ENCODE measurements around the gene KDM4B. TPM values are rescaled to one million over a fixed set of nuclear protein-coding genes. Genes with fewer than 3 reads are reported as not detected.

The KDM4B gene
- total and polyA plus RNA-seq, 4 experiments from 2014 or later = 3.2 to 50.4 (median 29.9) TPM

DNA sequence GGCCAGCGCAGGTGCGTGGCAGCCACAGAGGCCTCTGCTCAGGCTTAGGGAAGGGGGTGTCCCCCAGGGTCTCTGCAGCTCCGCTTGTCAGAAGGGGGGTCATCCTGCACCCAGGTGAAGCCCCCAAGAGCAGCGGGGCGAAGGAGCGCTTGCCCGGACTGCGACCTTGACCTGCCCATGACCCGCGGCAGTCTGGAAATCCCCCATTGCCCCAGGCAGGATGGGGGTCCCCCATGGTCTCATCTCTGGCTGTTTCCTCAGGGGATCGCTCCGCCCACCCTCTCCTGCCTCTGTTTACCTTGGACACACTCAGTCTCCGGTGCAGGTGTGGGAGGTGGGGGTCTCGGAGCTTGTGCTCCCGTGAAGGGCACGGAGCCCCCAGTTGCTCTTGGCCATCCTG is 82.7 kb downstream of the KDM4B start:
- H3K36me3 Mint-ChIP-seq = peaks cover 7 to 17% of the 10 kb centered on the region in 2 donors
- no peaks in the 10 kb centered on the region for H3K27me3 ChIP-seq (ENCODE audit: insufficient read depth, low read length)
- H3K4me3 Mint-ChIP-seq = no peak overlapping the region
- ChIA-PET POLR2A (ENCODE audit: partially characterized antibody) (no interaction called here), CTCF (ENCODE audit: partially characterized antibody) (interaction anchor here (1.9 kb wide), 1 partner anchor 102 kb away, joined by 6 read pairs; no protein-coding TSS in a partner anchor)
- H3K4me3 ChIP-seq (ENCODE audit: low read length in 2 of 2) = no peak overlapping the region
- no peak for DNase-seq
- H3K9me3 Mint-ChIP-seq = no peaks in the 10 kb centered on the region
- H3K4me1 ChIP-seq (ENCODE audit: insufficient read depth, low read length) = peaks cover 4% of the 10 kb centered on the region
- intact Hi-C loops (cut with micrococcal nuclease) = no loop called here
- H3K27me3 Mint-ChIP-seq = no peaks in the 10 kb centered on the region
- H3K27ac Mint-ChIP-seq = no peak overlapping the region
- no peaks in the 10 kb centered on the region for H3K9me3 ChIP-seq (ENCODE audit: control insufficient read depth in 1 of 2, low read length in 2 of 2)
- H3K36me3 ChIP-seq (ENCODE audit: insufficient read depth, low read length) = no peaks in the 10 kb centered on the region
- H3K4me1 Mint-ChIP-seq = peaks cover 0 to 5% (median 1%) of the 10 kb centered on the region in 4 donors
- no peak overlapping the region for H3K27ac ChIP-seq (ENCODE audit: low read depth, low read length)

DNA sequence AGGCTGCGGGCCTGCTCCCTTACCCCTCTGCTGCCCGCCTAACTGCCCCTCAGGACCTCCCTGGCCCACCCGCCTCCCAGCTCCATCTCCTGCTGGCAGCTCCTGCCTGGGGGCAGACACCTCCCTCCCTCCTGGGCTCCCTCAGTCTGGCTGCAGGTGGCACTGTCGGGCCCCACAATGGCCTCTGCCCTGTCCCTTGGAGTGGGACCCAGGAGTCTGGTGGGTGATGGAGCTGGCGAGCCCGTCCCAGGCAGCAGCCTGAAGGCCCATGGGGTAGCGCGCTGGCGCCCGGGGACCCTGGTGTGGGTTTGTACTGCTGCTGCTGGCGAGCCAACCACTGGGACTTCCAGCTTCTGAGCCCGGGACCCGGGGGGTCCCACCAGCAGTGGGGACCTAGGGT is 83.6 kb downstream of the KDM4B start:
- peaks cover 4% of the 10 kb centered on the region for H3K36me3 ChIP-seq (ENCODE audit: insufficient read depth, low read length)
- POLR2A ChIA-PET (ENCODE audit: partially characterized antibody) = no interaction called here
- Mint-ChIP-seq H3K4me3 (no peak overlapping the region), H3K9me3 (no peaks in the 10 kb centered on the region), H3K36me3 (peaks cover 8 to 22% of the 10 kb centered on the region in 2 donors), H3K27me3 (no peaks in the 10 kb centered on the region), H3K27ac (no peak overlapping the region), H3K4me1 (peaks cover 0 to 5% (median 3%) of the 10 kb centered on the region in 4 donors)
- H3K4me1 ChIP-seq (ENCODE audit: insufficient read depth, low read length) = peaks cover 4% of the 10 kb centered on the region
- no peaks in the 10 kb centered on the region for H3K27me3 ChIP-seq (ENCODE audit: insufficient read depth, low read length)
- intact Hi-C loops (cut with micrococcal nuclease) = no loop called here
- no peak overlapping the region for H3K27ac ChIP-seq (ENCODE audit: low read depth, low read length)
- no peaks in the 10 kb centered on the region for H3K9me3 ChIP-seq (ENCODE audit: control insufficient read depth in 1 of 2, low read length in 2 of 2)
- CTCF ChIA-PET (ENCODE audit: partially characterized antibody) = interaction anchor here (1.9 kb wide), 1 partner anchor 101 kb away, joined by 6 read pairs; no protein-coding TSS in a partner anchor
- H3K4me3 ChIP-seq (ENCODE audit: low read length in 2 of 2) = no peak overlapping the region
- DNase-seq = no peak

DNA sequence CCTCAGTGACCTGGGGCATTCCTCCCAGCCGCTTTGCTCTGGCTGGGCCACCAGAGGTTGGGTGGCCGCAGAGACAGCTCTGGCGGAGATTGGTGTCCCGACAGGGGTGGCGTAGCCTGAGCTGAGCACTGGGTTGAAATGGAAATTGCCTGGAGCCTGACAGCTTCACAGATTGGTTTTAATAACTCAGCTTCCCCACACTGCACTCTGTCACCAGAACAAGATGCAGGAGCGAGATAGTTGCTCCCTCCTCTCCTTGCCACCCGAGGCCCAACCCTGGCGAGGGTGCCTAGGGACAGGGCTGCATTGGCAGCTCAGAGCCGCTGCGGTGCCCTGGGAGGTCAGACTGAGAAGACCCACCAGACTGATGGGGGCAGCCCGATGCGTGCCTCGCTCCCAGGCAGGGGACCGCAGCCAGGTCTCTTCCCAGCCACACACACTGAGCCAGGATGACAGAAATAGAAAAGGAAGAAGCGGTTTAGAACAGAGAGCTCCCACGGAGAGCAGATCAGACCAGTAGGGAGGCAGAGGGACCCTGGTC is 84.1 kb downstream of the KDM4B start:
- no peak overlapping the region for H3K27ac Mint-ChIP-seq
- no peak overlapping the region for H3K4me3 Mint-ChIP-seq
- Histone ChIP-seq H3K27ac (ENCODE audit: low read depth, low read length) (no peak overlapping the region), H3K4me1 (ENCODE audit: insufficient read depth, low read length) (peaks cover 2% of the 10 kb centered on the region), H3K4me3 (ENCODE audit: low read length in 2 of 2) (no peak overlapping the region), H3K27me3 (ENCODE audit: insufficient read depth, low read length) (no peaks in the 10 kb centered on the region), H3K36me3 (ENCODE audit: insufficient read depth, low read length) (peaks cover 6% of the 10 kb centered on the region), H3K9me3 (ENCODE audit: control insufficient read depth in 1 of 2, low read length in 2 of 2) (no peaks in the 10 kb centered on the region)
- ChIA-PET POLR2A (ENCODE audit: partially characterized antibody) (no interaction called here), CTCF (ENCODE audit: partially characterized antibody) (no interaction called here)
- intact Hi-C loops (cut with micrococcal nuclease) = no loop called here
- no peaks in the 10 kb centered on the region for H3K9me3 Mint-ChIP-seq
- H3K27me3 Mint-ChIP-seq = no peaks in the 10 kb centered on the region
- H3K36me3 Mint-ChIP-seq = peaks cover 10 to 25% of the 10 kb centered on the region in 2 donors
- no peak for DNase-seq
- H3K4me1 Mint-ChIP-seq = peaks cover 0 to 6% (median 2%) of the 10 kb centered on the region in 4 donors

DNA sequence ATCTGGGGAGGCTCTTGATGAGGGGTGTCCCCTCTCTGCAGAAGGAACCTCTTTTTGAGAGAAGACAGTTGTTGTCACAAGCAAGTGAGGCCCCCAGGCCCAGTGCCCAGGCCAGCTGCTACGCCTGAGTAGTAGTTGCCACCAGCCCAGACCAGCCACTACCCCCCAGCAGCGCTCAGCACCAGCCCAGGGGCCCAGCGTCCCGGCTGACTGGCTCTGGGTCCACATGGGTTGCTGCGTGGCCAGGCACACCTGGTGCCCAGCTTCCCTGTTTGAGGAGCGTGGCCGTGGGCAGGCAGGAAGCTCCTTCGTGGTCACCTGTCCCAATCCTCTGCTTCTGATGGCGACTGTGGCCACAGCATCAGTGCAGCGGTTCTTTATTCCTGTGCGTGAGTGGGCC is 84.7 kb downstream of the KDM4B start:
- Histone ChIP-seq H3K27me3 (ENCODE audit: insufficient read depth, low read length) (no peaks in the 10 kb centered on the region), H3K9me3 (ENCODE audit: control insufficient read depth in 1 of 2, low read length in 2 of 2) (no peaks in the 10 kb centered on the region), H3K36me3 (ENCODE audit: insufficient read depth, low read length) (peaks cover 6% of the 10 kb centered on the region), H3K27ac (ENCODE audit: low read depth, low read length) (no peak overlapping the region), H3K4me3 (ENCODE audit: low read length in 2 of 2) (no peak overlapping the region), H3K4me1 (ENCODE audit: insufficient read depth, low read length) (no peaks in the 10 kb centered on the region)
- Mint-ChIP-seq H3K27me3 (no peaks in the 10 kb centered on the region), H3K4me1 (peaks cover 0 to 5% (median under 1%) of the 10 kb centered on the region in 4 donors), H3K27ac (no peak overlapping the region), H3K4me3 (no peak overlapping the region), H3K9me3 (no peaks in the 10 kb centered on the region), H3K36me3 (peaks cover 10 to 22% of the 10 kb centered on the region in 2 donors)
- POLR2A ChIA-PET (ENCODE audit: partially characterized antibody) = no interaction called here
- intact Hi-C loops (cut with micrococcal nuclease) = no loop called here
- CTCF ChIA-PET (ENCODE audit: partially characterized antibody) = no interaction called here
- no peak for DNase-seq

DNA sequence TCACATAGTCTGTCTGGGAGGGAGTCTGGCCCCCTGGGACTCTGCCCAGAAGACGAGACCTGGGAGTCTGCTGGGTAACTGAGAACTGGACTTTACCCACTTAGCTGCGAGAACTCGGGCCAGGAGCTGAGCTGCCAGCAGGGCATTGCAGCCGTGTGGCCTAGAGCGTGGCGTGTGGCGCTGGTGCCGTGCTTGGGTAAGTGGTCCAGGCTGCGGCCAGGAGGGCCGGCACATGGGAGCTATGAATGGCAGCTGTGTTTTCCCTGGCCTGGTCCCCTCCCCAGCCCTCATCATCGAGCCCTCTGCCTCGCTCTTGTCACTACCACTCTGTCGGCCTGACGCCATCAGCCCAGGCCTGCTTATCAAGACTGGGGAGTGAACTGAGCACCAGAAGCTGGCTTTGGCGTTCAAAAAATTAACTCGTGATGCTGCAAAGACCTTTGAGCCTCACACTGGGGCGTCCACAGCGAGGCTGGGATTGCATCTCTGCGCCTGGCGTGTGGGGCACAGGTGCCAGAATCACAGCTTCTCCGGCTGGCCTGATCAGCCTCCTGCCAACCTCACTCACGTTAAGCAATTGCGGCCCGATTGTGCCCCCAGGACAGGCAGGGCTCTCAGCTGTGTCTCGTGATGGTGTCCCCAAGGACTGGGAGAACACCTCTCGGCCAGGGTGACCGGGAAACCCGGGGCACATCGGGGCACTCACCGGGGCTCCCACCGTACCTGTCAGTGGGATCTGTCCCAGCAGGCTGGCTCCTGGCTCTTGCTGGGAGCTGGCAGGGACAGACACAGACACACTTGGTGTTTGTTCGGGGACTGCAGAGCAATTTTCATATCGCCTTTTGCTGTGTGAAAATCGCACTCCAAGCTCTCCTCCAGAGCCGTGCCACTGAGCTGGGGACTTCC is 85.9 kb downstream of the KDM4B start:
- H3K27me3 ChIP-seq (ENCODE audit: insufficient read depth, low read length) = no peaks in the 10 kb centered on the region
- Mint-ChIP-seq H3K9me3 (no peaks in the 10 kb centered on the region), H3K36me3 (peaks cover 10 to 22% of the 10 kb centered on the region in 2 donors), H3K27ac (no peak overlapping the region), H3K4me1 (peaks cover 0 to 5% (median under 1%) of the 10 kb centered on the region in 4 donors), H3K4me3 (no peak overlapping the region), H3K27me3 (no peaks in the 10 kb centered on the region)
- DNase-seq = no peak
- ChIA-PET CTCF (ENCODE audit: partially characterized antibody) (no interaction called here), POLR2A (ENCODE audit: partially characterized antibody) (no interaction called here)
- intact Hi-C loops (cut with micrococcal nuclease) = no loop called here
- H3K4me3 ChIP-seq (ENCODE audit: low read length in 2 of 2) = no peak overlapping the region
- H3K4me1 ChIP-seq (ENCODE audit: insufficient read depth, low read length) = no peaks in the 10 kb centered on the region
- peaks cover 6% of the 10 kb centered on the region for H3K36me3 ChIP-seq (ENCODE audit: insufficient read depth, low read length)
- no peak overlapping the region for H3K27ac ChIP-seq (ENCODE audit: low read depth, low read length)
- no peaks in the 10 kb centered on the region for H3K9me3 ChIP-seq (ENCODE audit: control insufficient read depth in 1 of 2, low read length in 2 of 2)

DNA sequence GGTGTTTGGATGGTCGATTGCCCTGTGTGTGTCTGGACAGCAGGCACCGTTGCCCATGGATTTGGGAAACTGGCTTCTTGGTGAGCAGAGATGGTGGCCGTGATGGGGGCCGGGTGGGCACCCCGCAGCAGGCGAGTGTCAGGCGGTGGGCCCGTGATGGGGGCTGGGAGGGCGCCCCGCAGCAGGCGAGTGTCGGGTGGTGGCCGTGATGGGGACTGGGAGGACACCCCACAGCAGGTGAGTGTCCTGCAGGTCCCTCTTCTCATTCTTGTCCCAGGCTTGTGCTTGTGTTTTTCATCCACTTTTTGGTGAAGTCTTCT is 86.5 kb downstream of the KDM4B start:
- H3K4me3 Mint-ChIP-seq = no peak overlapping the region
- CTCF ChIA-PET (ENCODE audit: partially characterized antibody) = no interaction called here

DNA sequence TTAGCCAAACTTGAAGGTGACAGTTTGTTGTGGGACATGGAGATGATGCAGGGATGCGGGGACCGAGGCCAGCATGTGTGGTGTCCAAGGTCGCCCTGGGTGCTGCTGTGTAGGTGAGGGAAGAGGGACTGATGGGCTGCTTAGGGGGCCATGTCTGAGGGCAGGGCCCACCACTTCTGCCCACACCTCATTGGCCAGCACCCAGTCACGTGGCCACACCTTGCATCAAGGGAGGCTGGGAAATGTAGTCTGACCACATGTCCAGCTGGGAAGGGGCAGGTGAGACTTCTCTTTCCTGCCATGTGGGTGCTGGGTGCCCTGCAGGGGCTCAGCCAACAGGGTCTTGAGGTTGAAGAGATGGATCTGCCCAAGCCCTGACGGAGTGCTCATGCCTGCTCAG is 88.9 kb downstream of the KDM4B start:
- no peaks in the 10 kb centered on the region for H3K4me1 ChIP-seq (ENCODE audit: insufficient read depth, low read length)
- peaks cover 9% of the 10 kb centered on the region for H3K36me3 ChIP-seq (ENCODE audit: insufficient read depth, low read length)
- H3K9me3 ChIP-seq (ENCODE audit: control insufficient read depth in 1 of 2, low read length in 2 of 2) = no peaks in the 10 kb centered on the region
- no peak for DNase-seq
- no peaks in the 10 kb centered on the region for H3K27me3 ChIP-seq (ENCODE audit: insufficient read depth, low read length)
- Mint-ChIP-seq H3K4me3 (no peak overlapping the region), H3K27ac (no peak overlapping the region), H3K36me3 (peaks cover 30 to 34% of the 10 kb centered on the region in 2 donors), H3K9me3 (peaks cover 0 to 13% (median 6%) of the 10 kb centered on the region in 8 donors), H3K27me3 (no peaks in the 10 kb centered on the region), H3K4me1 (peaks cover 0 to 5% (median 3%) of the 10 kb centered on the region in 4 donors)
- H3K27ac ChIP-seq (ENCODE audit: low read depth, low read length) = no peak overlapping the region
- ChIA-PET CTCF (ENCODE audit: partially characterized antibody) (no interaction called here), POLR2A (ENCODE audit: partially characterized antibody) (no interaction called here)
- intact Hi-C loops (cut with micrococcal nuclease) = no loop called here
- H3K4me3 ChIP-seq (ENCODE audit: low read length in 2 of 2) = no peak overlapping the region

More for the DNA sequence above, 86.5 kb downstream of the KDM4B start:
- no peak overlapping the region for H3K27ac Mint-ChIP-seq
- Histone ChIP-seq H3K9me3 (ENCODE audit: control insufficient read depth in 1 of 2, low read length in 2 of 2) (no peaks in the 10 kb centered on the region), H3K27ac (ENCODE audit: low read depth, low read length) (no peak overlapping the region), H3K4me3 (ENCODE audit: low read length in 2 of 2) (no peak overlapping the region), H3K36me3 (ENCODE audit: insufficient read depth, low read length) (peaks cover 6% of the 10 kb centered on the region), H3K4me1 (ENCODE audit: insufficient read depth, low read length) (no peaks in the 10 kb centered on the region), H3K27me3 (ENCODE audit: insufficient read depth, low read length) (no peaks in the 10 kb centered on the region)
- intact Hi-C loops (cut with micrococcal nuclease) = no loop called here
- H3K27me3 Mint-ChIP-seq = no peaks in the 10 kb centered on the region
- POLR2A ChIA-PET (ENCODE audit: partially characterized antibody) = no interaction called here
- H3K36me3 Mint-ChIP-seq = peaks cover 11 to 18% of the 10 kb centered on the region in 2 donors
- H3K4me1 Mint-ChIP-seq = peaks cover 0 to 5% (median under 1%) of the 10 kb centered on the region in 4 donors
- H3K9me3 Mint-ChIP-seq = no peaks in the 10 kb centered on the region
- no peak for DNase-seq

All from CD4-positive, alpha-beta memory T cell (primary cell).